ENCODE data around the gene SPTBN1. TPM values are rescaled to one million over a fixed set of nuclear protein-coding genes. Genes with fewer than 3 reads are reported as not detected.

SPTBN1 gene
- total RNA-seq, 6 experiments from 2014 or later: 128 to 169 (median 159) TPM

GRCh38 chr2:54420524-54421172 is 35.5 kb upstream of the SPTBN1 start:
- H3K36me3 Mint-ChIP-seq (ENCODE audit: low read depth): peaks cover 5% of the 10 kb centered on the region; the same call in 1 of the 2 replicates
- no peak overlapping the region for H3K4me3 Mint-ChIP-seq
- peaks cover 11% of the 10 kb centered on the region for H3K27me3 Mint-ChIP-seq (ENCODE audit: insufficient read depth)
- H3K4me1 Mint-ChIP-seq (ENCODE audit: low read depth): no peaks in the 10 kb centered on the region; the same call in 1 of the 2 replicates
- H3K9me3 Mint-ChIP-seq: peaks cover 8% of the 10 kb centered on the region; the same call in 1 of the 2 replicates
- no peak for DNase-seq
- TF ChIP-seq, protein P1, sequence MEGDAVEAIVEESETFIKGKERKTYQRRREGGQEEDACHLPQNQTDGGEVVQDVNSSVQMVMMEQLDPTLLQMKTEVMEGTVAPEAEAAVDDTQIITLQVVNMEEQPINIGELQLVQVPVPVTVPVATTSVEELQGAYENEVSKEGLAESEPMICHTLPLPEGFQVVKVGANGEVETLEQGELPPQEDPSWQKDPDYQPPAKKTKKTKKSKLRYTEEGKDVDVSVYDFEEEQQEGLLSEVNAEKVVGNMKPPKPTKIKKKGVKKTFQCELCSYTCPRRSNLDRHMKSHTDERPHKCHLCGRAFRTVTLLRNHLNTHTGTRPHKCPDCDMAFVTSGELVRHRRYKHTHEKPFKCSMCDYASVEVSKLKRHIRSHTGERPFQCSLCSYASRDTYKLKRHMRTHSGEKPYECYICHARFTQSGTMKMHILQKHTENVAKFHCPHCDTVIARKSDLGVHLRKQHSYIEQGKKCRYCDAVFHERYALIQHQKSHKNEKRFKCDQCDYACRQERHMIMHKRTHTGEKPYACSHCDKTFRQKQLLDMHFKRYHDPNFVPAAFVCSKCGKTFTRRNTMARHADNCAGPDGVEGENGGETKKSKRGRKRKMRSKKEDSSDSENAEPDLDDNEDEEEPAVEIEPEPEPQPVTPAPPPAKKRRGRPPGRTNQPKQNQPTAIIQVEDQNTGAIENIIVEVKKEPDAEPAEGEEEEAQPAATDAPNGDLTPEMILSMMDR (IDR thresholded peaks at IDR 0.05): no peak
- no peak overlapping the region for H3K27ac Mint-ChIP-seq

DNA sequence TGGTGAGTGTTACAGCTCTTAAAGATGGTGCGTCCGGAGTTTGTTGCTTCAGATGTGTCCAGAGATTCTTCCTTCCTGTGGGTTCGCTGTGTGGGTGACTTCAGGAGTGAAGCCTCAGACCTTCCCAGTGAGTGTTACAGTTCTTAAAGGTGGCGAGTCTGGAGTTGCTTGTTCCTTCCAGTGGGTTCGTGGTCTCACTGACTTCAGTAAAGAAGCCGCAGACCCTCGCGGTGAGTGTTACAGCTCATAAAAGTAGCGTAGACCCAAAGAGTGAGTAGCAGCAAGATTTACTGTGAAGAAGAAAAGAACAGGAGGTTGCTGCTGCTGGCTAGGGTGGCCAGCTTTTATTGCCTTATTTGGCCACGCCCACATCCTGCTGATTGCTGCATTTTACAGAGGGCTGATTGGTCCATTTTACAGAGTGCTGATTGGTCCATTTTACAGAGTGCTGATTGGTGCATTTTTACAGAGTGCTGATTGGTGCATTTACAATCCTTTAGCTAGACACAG is 34.0 kb upstream of the SPTBN1 start:
- H3K9me3 Mint-ChIP-seq: peaks cover 8% of the 10 kb centered on the region; the same call in 1 of the 2 replicates
- TF ChIP-seq, protein P1 (IDR thresholded peaks at IDR 0.05): no peak

DNA sequence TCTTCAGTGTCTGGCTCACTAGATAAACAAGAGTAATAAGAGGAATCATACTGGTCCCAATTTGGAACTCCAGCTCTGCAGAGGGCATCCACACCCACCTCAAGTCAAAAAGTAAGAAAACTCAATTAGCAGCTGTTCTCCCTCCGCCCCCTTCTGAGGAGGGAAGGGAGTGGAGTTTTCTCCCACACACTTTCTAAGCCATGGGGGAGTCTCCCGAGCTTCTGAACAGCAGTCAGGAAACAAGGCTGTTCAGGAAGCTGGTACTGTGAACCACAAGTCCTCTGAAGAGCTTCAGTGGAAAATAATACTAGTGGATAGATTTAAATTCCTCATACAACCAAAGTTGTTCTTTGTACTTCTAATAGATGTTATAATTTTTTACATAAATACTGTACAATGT is 32.9 kb upstream of the SPTBN1 start:
- H3K9me3 Mint-ChIP-seq: peaks cover 8% of the 10 kb centered on the region; the same call in 1 of the 2 replicates
- peaks cover 5% of the 10 kb centered on the region; the same call in 1 of the 2 replicates for H3K36me3 Mint-ChIP-seq (ENCODE audit: low read depth)
- TF ChIP-seq, protein P1 (IDR thresholded peaks at IDR 0.05): no peak
- H3K4me3 Mint-ChIP-seq: no peak overlapping the region
- DNase-seq: no peak
- peaks cover 6% of the 10 kb centered on the region; the same call in 1 of the 2 replicates for H3K27me3 Mint-ChIP-seq (ENCODE audit: insufficient read depth)
- H3K27ac Mint-ChIP-seq: no peak overlapping the region
- peaks cover under 1% of the 10 kb centered on the region; the same call in 1 of the 2 replicates for H3K4me1 Mint-ChIP-seq (ENCODE audit: low read depth)

More for the DNA sequence above, 34.0 kb upstream of the SPTBN1 start:
- DNase-seq: no peak
- 0 out of 2 replicates have a peak, but pooled peaks cover 6% of the 10 kb centered on the region for H3K27me3 Mint-ChIP-seq (ENCODE audit: insufficient read depth)
- peaks cover 5% of the 10 kb centered on the region; the same call in 1 of the 2 replicates for H3K36me3 Mint-ChIP-seq (ENCODE audit: low read depth)
- H3K4me1 Mint-ChIP-seq (ENCODE audit: low read depth): no peaks in the 10 kb centered on the region; the same call in 1 of the 2 replicates
- no peak overlapping the region for H3K27ac Mint-ChIP-seq
- no peak overlapping the region for H3K4me3 Mint-ChIP-seq

GRCh38 chr2:54424555-54425163 is 31.5 kb upstream of the SPTBN1 start:
- peaks cover 5% of the 10 kb centered on the region; the same call in 1 of the 2 replicates for H3K36me3 Mint-ChIP-seq (ENCODE audit: low read depth)
- peaks cover 8% of the 10 kb centered on the region; the same call in 1 of the 2 replicates for H3K9me3 Mint-ChIP-seq
- peaks cover 11% of the 10 kb centered on the region; the same call in 1 of the 2 replicates for H3K4me1 Mint-ChIP-seq (ENCODE audit: low read depth)
- DNase-seq: no peak
- no peak overlapping the region for H3K27ac Mint-ChIP-seq
- TF ChIP-seq, protein P1 (IDR thresholded peaks at IDR 0.05): no peak
- H3K4me3 Mint-ChIP-seq: no peak overlapping the region
- peaks cover 6% of the 10 kb centered on the region; the same call in 1 of the 2 replicates for H3K27me3 Mint-ChIP-seq (ENCODE audit: insufficient read depth)

DNA sequence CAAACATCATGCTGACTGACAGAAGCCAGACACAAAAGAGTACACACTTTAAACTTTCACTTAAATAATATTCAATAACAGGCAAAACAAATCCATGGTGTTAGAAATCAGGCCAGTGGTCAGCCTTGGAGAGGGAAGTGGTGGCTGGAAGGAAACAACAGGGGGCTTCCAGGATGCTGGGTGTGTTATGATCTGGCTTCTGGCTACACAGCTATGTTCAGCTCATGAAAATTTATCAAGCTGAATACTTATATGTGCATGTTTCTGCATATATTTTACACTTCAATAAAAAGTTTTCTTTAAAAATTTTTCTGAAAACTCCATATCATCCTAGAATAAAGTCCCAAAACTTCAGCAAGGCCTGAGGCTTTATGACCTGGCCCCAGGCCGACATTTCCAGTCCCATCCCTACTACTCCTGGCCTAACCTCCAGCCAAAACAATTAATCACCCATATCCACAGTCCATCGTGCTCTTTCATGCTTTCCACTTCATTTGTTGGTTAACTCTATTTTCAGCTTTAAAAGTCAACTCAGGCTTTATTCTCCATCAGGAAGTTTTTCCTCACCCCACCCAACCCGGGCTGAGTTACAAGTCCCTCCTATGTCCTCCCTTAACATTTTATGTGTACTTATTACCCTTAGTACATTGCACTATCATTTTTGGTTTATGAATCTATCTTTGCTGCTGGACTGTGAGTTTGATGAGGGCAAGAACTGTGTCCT is 27.9 kb upstream of the SPTBN1 start:
- no peak overlapping the region for H3K27ac Mint-ChIP-seq
- TF ChIP-seq, protein P1 (IDR thresholded peaks at IDR 0.05): no peak
- peaks cover 11% of the 10 kb centered on the region; the same call in 1 of the 2 replicates for H3K4me1 Mint-ChIP-seq (ENCODE audit: low read depth)
- H3K36me3 Mint-ChIP-seq (ENCODE audit: low read depth): no peaks in the 10 kb centered on the region
- H3K9me3 Mint-ChIP-seq: no peaks in the 10 kb centered on the region
- DNase-seq: no peak
- H3K27me3 Mint-ChIP-seq (ENCODE audit: insufficient read depth): peaks cover 4% of the 10 kb centered on the region
- H3K4me3 Mint-ChIP-seq: no peak overlapping the region
